Upper lobe of right lung (tissue), 1 donor: ENCODE measurements around the gene RPL34. TPM values are rescaled to one million over a fixed set of nuclear protein-coding genes. Genes with fewer than 3 reads are reported as not detected.
"Not testable (repeated sequence)": the region's sequence is repeated elsewhere in the genome, so short reads cannot be mapped to it uniquely, and the experiment has no call there.

Source experiments
- ATAC-seq: fragments of 200-7000 bp; cut with Tn5 transposase; one replicate; pipeline ENCODE4 v1.9.1; 2020; ENCODE audit warnings: mild to moderate bottlenecking, moderate library complexity
- DNase-seq: peaks from one replicate; pipeline ENCODE4 v3.0.0-alpha.2; 2020
- H3K27ac ChIP-seq: fragments of 200-600 bp; one replicate; pipeline ENCODE4 v1.8.0; 2022
- H3K27me3 ChIP-seq: fragments of 200-600 bp; one replicate; pipeline ENCODE4 v1.8.0; 2022; ENCODE audit warnings: mild to moderate bottlenecking
- H3K36me3 ChIP-seq: fragments of 200-600 bp; one replicate; pipeline ENCODE4 v1.8.0; 2022
- H3K4me1 ChIP-seq: fragments of 200-600 bp; one replicate; pipeline ENCODE4 v1.8.0; 2022
- H3K4me3 ChIP-seq: fragments of 200-600 bp; one replicate; pipeline ENCODE4 v1.8.0; 2022; ENCODE audit warnings: mild to moderate bottlenecking
- H3K9me3 ChIP-seq: fragments of 200-600 bp; one replicate; pipeline ENCODE4 v1.8.0; 2022
- intact Hi-C: fragments of 100-400 bp; cut with DNase I; formaldehyde crosslinking; loops from one replicate; pipeline ENCODE4 v1.11.0; 2022
- total RNA-seq: library from RNA; stranded (reverse); fragmentation: NEBNext Ultra II Directional; extraction: Animal tissue kit (Norgen Biotek cat#: 25700); gene quantifications from one replicate; pipeline ENCODE4 v1.2.1, GENCODE V29; 2021
- TF ChIP-seq, protein P1 (sequence below): fragments of 200-600 bp; IDR thresholded peaks from one replicate; pipeline ENCODE4 v1.8.0; 2022; ENCODE audit warnings: antibody characterized with exemption
- donor health status: DM: no; HTN: yes; CAD: no; lungs with severe emphysema.

RPL34 gene
- total RNA-seq, 1 donor from 2014 or later: 993 TPM

DNA sequence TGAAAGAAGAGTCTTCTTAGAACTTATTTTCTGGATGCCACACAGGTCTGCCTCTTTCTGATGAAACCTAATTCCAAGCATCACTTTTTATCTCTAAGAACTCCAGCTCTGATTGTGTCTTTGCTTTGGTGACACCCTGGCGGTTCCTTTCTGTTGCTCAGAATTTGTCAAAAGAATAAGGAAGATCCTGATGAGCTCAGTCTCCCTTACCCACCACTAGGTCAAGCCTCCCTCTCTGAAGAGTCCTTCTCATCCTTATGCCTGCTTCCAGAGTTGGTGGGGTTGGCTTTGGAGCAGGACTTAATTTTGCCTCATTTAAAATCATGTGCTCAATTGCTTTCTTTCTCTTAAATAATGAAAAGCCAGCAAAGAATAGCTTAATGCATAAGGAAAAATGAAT is 31.5 kb upstream of the RPL34 start:
- ATAC-seq (no peak), DNase-seq (no peak)
- no peaks in the 10 kb centered on the region for H3K4me1 ChIP-seq
- intact Hi-C loops: no loop called here
- H3K36me3 ChIP-seq: no peaks in the 10 kb centered on the region
- H3K27ac ChIP-seq: no peak overlapping the region
- H3K27me3 ChIP-seq: no peaks in the 10 kb centered on the region
- H3K9me3 ChIP-seq: no peaks in the 10 kb centered on the region
- no peak overlapping the region for H3K4me3 ChIP-seq
- TF ChIP-seq, protein P1, sequence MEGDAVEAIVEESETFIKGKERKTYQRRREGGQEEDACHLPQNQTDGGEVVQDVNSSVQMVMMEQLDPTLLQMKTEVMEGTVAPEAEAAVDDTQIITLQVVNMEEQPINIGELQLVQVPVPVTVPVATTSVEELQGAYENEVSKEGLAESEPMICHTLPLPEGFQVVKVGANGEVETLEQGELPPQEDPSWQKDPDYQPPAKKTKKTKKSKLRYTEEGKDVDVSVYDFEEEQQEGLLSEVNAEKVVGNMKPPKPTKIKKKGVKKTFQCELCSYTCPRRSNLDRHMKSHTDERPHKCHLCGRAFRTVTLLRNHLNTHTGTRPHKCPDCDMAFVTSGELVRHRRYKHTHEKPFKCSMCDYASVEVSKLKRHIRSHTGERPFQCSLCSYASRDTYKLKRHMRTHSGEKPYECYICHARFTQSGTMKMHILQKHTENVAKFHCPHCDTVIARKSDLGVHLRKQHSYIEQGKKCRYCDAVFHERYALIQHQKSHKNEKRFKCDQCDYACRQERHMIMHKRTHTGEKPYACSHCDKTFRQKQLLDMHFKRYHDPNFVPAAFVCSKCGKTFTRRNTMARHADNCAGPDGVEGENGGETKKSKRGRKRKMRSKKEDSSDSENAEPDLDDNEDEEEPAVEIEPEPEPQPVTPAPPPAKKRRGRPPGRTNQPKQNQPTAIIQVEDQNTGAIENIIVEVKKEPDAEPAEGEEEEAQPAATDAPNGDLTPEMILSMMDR: no peak

GRCh38 chr4:108589961-108590360 is 30.4 kb upstream of the RPL34 start:
- ATAC-seq (no peak), DNase-seq (no peak)
- H3K27ac ChIP-seq: no peak overlapping the region
- no peak overlapping the region for H3K4me3 ChIP-seq
- no peaks in the 10 kb centered on the region for H3K9me3 ChIP-seq
- H3K36me3 ChIP-seq: no peaks in the 10 kb centered on the region
- TF ChIP-seq, protein P1: no peak
- H3K27me3 ChIP-seq: no peaks in the 10 kb centered on the region
- H3K4me1 ChIP-seq: no peaks in the 10 kb centered on the region
- intact Hi-C loops: no loop called here

GRCh38 chr4:108590776-108591175 is 29.6 kb upstream of the RPL34 start:
- no peaks in the 10 kb centered on the region for H3K27me3 ChIP-seq
- H3K4me1 ChIP-seq: no peaks in the 10 kb centered on the region
- H3K27ac ChIP-seq: no peak overlapping the region
- no peak for DNase-seq
- no peak for ATAC-seq
- H3K36me3 ChIP-seq: no peaks in the 10 kb centered on the region
- intact Hi-C loops: no loop called here
- no peaks in the 10 kb centered on the region for H3K9me3 ChIP-seq
- TF ChIP-seq, protein P1: no peak
- H3K4me3 ChIP-seq: no peak overlapping the region

GRCh38 chr4:108592674-108592986 is 27.7 kb upstream of the RPL34 start:
- TF ChIP-seq, protein P1: no peak
- no peaks in the 10 kb centered on the region for H3K9me3 ChIP-seq
- H3K36me3 ChIP-seq: no peaks in the 10 kb centered on the region
- H3K27me3 ChIP-seq: no peaks in the 10 kb centered on the region
- H3K27ac ChIP-seq: no peak overlapping the region
- H3K4me1 ChIP-seq: no peaks in the 10 kb centered on the region
- intact Hi-C loops: no loop called here
- ATAC-seq: no peak
- DNase-seq: no peak
- no peak overlapping the region for H3K4me3 ChIP-seq

DNA sequence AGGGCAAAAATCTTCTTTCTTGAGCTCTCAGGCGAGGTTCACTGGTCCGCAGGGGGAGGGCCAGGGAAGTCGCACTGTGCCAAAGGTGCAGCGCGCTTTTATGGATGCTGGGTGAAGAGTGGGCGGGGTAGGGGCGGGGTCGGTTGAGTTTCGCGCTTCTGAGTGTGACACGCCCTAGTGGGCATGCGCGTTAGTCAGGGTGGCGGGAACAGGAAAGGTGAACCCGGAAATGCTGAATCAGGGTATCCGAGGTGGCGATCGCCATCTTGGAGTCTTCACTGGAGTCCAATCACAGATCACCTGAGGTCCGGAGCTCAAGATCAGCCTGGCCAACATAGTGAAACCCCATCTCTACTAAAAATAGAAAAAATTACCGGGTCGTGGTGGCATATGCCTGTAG is 26.1 kb upstream of the RPL34 start:
- H3K9me3 ChIP-seq, DNase-seq, ATAC-seq, intact Hi-C loops, H3K4me3 ChIP-seq, H3K27me3 ChIP-seq, H3K27ac ChIP-seq, H3K4me1 ChIP-seq, H3K36me3 ChIP-seq: not testable (repeated sequence)

- no peaks in the 10 kb centered on the region for H3K9me3 ChIP-seq
- H3K4me3 ChIP-seq: no peak overlapping the region
- DNase-seq (no peak), ATAC-seq (no peak)
- intact Hi-C loops: no loop called here
- H3K27me3 ChIP-seq: no peaks in the 10 kb centered on the region
- TF ChIP-seq, protein P1: no peak
- no peaks in the 10 kb centered on the region for H3K4me1 ChIP-seq
- H3K27ac ChIP-seq: no peak overlapping the region
- no peaks in the 10 kb centered on the region for H3K36me3 ChIP-seq
Measured at GRCh38 chr4:108596344-108596743, 24.0 kb upstream of the RPL34 start.
